GM23248 (cell line): Measurements from ENCODE around the gene FMNL3. TPM values are rescaled to one million over a fixed set of nuclear protein-coding genes. Genes with fewer than 3 reads are reported as not detected.
"Not testable (repeated sequence)": the region's sequence is repeated elsewhere in the genome, so short reads cannot be mapped to it uniquely, and the experiment has no call there.

Experiments
- DNase-seq: peaks from one replicate; pipeline ENCODE4 v3.0.0-alpha.2; 2015
- H2AFZ ChIP-seq: fragments of 200-600 bp; sonication (generic); 2 replicates; pipeline ENCODE4 v1.6.1; 2016; ENCODE audit warnings: antibody characterized with exemption
- H3F3A ChIP-seq: fragments of 200-600 bp; sonication (generic); 2 replicates; pipeline ENCODE4 v1.6.1; 2016; ENCODE audit warnings: mild to moderate bottlenecking, antibody characterized with exemption, mixed run types; ENCODE audit not compliant: insufficient read depth
- H3K27ac ChIP-seq: fragments of 200-600 bp; sonication (generic); 2 replicates; pipeline ENCODE4 v1.5.1; 2016; ENCODE audit warnings: mild to moderate bottlenecking
- H3K27me3 ChIP-seq: fragments of 200-600 bp; sonication (generic); replicated peaks from 2 replicates; pipeline ENCODE4 v1.6.1; 2016; ENCODE audit warnings: mild to moderate bottlenecking; ENCODE audit not compliant: insufficient read depth
- H3K36me3 ChIP-seq: fragments of 200-600 bp; sonication (generic); 2 replicates; pipeline ENCODE4 v1.6.1; 2016; ENCODE audit warnings: low read depth, mild to moderate bottlenecking
- H3K4me1 ChIP-seq: fragments of 200-600 bp; sonication (generic); 2 replicates; pipeline ENCODE4 v1.6.1; 2016; ENCODE audit warnings: mild to moderate bottlenecking; ENCODE audit not compliant: insufficient read depth
- H3K4me2 ChIP-seq: fragments of 200-600 bp; sonication (generic); one replicate; pipeline ENCODE4 v1.6.1; 2016; ENCODE audit warnings: mild to moderate bottlenecking; ENCODE audit not compliant: unreplicated experiment
- H3K4me3 ChIP-seq: fragments of 200-600 bp; sonication (generic); 2 replicates; pipeline ENCODE4 v1.5.1; 2016; ENCODE audit warnings: mild to moderate bottlenecking
- H3K79me2 ChIP-seq: fragments of 200-600 bp; sonication (generic); 2 replicates; pipeline ENCODE4 v1.6.1; 2016; ENCODE audit warnings: mild to moderate bottlenecking; ENCODE audit not compliant: insufficient read depth
- H3K9ac ChIP-seq: fragments of 200-600 bp; sonication (generic); 2 replicates; pipeline ENCODE4 v1.6.1; 2016; ENCODE audit warnings: mild to moderate bottlenecking
- H3K9me2 ChIP-seq: fragments of 200-600 bp; sonication (generic); 2 replicates; pipeline ENCODE4 v1.6.1; 2016; ENCODE audit warnings: mixed run types, mild to moderate bottlenecking, moderate library complexity; ENCODE audit not compliant: insufficient read depth
- H3K9me3 ChIP-seq: fragments of 200-600 bp; sonication (generic); one replicate; pipeline ENCODE4 v1.6.1; 2017; ENCODE audit warnings: low read depth
- H4K20me1 ChIP-seq: fragments of 200-600 bp; sonication (generic); 2 replicates; pipeline ENCODE4 v1.6.0; 2016; ENCODE audit not compliant: insufficient read depth
- EZH2 ChIP-seq: fragments of 200-600 bp; sonication (generic); IDR thresholded peaks from 2 replicates; pipeline ENCODE4 v1.6.1; 2018; ENCODE audit warnings: antibody characterized with exemption, mild to moderate bottlenecking; ENCODE audit not compliant: insufficient read depth, poor library complexity, severe bottlenecking
- EZH2phosphoT487 ChIP-seq: fragments of 200-600 bp; sonication (generic); IDR thresholded peaks from 2 replicates; pipeline ENCODE4 v1.6.1; 2018; ENCODE audit warnings: antibody characterized with exemption, moderate library complexity, mild to moderate bottlenecking, low read depth; ENCODE audit not compliant: insufficient read depth
- WGBS, 2 experiments: methylation state at CpG; one replicate each; pipeline ENCODE4 v1.1.6; 2015 to 2017; ENCODE audit warnings: low lambda C conversion rate in 2 of 2, low coverage in 1 of 2; ENCODE audit errors: missing lambda C conversion rate in 2 of 2; 5-methylcytosine and 5-hydroxymethylcytosine counted together
- in situ Hi-C: fragments of 300-500 bp; cut with MboI; formaldehyde crosslinking; loops from 2 replicates; pipeline ENCODE4 v1.15.0; 2020
- polyA plus RNA-seq: library from polyadenylated mRNA; unstranded; fragments of >200 nt; fragmentation: Nextera tagmentation; extraction: Ambion mirVana; gene quantifications from 2 replicates; pipeline ENCODE4 v1.2.1, GENCODE V29; 2016
- total RNA-seq: library from RNA; depleted of rRNA; stranded (reverse); fragments of >200 nt; shearing (Covaris generic); gene quantifications from 2 replicates; pipeline ENCODE4 v1.2.3, GENCODE V29; 2014

Gene FMNL3
- total and polyA plus RNA-seq, 2 experiments from 2014 or later = 7.9 to 24.0 TPM

DNA sequence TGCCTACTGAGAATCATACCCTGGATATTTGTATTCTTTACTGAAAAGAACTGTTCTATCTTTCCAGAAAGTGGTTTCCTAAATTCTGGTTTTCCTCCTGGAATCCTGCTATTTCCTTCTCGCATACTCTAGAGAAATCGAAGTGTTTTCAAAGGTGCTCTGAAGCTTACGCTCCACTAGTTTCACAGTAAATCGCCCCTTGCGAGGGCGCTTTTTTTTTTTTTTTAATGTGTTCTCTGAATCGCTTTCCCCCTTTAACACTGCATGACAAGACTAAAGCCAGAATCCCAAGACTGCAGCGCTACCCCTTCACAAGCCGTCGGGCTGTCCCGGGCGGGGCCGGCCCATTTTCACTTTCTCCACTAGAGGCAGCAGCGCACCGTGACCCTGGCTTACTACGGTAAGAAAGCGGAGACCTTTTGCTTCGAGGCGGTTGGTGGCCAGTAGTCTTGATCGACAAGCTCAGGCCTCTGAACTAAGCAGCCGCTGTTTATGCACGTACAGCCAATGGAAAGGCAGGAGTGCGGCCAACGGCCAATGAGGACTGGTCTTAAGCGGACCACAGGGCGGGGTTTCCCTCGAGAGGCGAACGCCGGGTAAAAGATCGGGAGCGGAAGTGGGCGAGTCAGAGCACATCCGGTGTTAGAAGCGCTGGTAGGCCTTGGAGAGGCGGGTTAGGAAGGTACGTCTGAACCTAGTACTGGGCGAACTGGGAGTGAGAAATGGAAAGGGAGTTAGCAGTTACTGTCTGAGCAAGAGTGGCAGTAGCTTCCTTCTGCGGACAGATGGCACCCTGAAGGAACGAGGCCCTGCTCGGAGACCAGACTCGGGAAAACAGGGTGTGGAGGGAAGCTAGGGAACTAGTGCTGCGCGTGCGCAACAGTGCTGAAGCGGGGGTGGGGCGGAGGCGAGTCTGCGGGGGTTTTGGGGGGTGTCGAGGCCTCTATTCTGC is 34.0 kb upstream of the FMNL3 start, which contains the start of gene TMBIM6:
TSS of gene TMBIM6 (plus strand) at position 628 of the 952 bp plus-strand sequence. CDS start 10,937 bp downstream, outside the sequence.
- Histone ChIP-seq H3K79me2 (peaks cover 46% of the 10 kb centered on the region), H3K9ac (peak within 1 kb of the TSS; percentile 95), H3K9me2 (no peaks in the 10 kb centered on the region), H2AFZ (peak within 1 kb of the TSS; percentile 85), H3K4me1 (peaks cover 15% of the 10 kb centered on the region), H3F3A (peaks cover 11% of the 10 kb centered on the region; the same call in 1 of the 2 replicates), H3K36me3 (no peaks in the 10 kb centered on the region), H3K9me3 (no peaks in the 10 kb centered on the region), H3K4me2 (peak within 1 kb of the TSS; percentile 91), H4K20me1 (peaks cover 33% of the 10 kb centered on the region), H3K27ac (peak within 1 kb of the TSS; percentile 94), H3K27me3 (no peaks in the 10 kb centered on the region), H3K4me3 (peak within 1 kb of the TSS; percentile 93)
- TF ChIP-seq EZH2 (no peak), EZH2phosphoT487 (no peak)
- 3 to 4% methylated on average over 48 to 50 of the region's 50 CpGs for WGBS, 2 experiments
- DNase-seq = peak; percentile 100
- in situ Hi-C loops = no loop called here

DNA sequence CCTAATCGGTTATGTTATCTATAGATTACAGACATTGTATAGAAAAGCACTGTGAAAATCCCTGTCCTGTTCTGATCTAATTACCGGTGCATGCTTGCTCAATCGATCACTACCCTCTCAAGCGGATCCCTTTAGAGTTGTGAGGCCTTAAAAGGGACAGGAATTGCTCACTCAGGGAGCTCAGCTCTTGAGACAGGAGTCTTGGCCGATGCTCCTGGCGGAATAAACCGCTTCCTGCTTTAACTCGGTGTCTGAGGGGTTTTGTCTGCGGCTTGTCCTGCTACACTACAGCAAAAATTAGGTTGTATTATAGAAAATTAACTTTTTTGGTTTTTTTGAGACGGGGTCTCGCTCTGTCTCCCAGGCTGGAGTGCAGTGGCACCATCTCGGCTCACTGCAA is 33.1 kb upstream of the FMNL3 start:
- not testable (repeated sequence) for H3K4me3 ChIP-seq, H3K27me3 ChIP-seq
- H2AFZ ChIP-seq = peak overlapping the region; percentile 85; the same call in 1 of the 2 replicates

DNA sequence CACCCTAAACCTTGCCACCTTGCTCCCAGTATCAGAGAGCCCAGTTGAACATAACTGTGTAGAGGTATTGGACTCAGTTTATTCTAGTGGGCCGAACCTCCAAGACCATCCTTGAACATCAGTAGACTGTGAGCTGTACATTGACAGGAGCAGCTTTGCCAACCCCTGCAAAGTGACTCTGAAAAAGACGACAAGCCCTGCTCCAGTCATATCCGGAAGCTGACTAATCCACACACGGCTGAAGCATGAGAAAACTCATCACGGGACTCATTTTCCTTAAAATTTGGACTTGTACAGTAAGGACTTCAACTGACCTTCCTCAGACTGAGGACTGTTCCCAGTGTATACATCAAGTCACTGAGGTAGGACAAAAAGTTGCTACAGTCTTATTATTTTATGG is 31.5 kb upstream of the FMNL3 start:
- WGBS, 2 experiments = 49 to 60% methylated on average over 5 of the region's 5 CpGs
- H3K36me3 ChIP-seq, H3K4me3 ChIP-seq, H3K9me2 ChIP-seq, H3K27me3 ChIP-seq, in situ Hi-C loops, H3K9me3 ChIP-seq, H3K4me1 ChIP-seq, H3K4me2 ChIP-seq: not testable (repeated sequence)
- DNase-seq = peak; percentile 75
- H4K20me1 ChIP-seq = peaks cover 12% of the 10 kb centered on the region
- peak overlapping the region; percentile 52 for H2AFZ ChIP-seq
- H3K9ac ChIP-seq = peak overlapping the region; percentile 38; the same call in 1 of the 2 replicates
- peaks cover 21% of the 10 kb centered on the region for H3K79me2 ChIP-seq
- peaks cover 11% of the 10 kb centered on the region; the same call in 1 of the 2 replicates for H3F3A ChIP-seq
- peak overlapping the region; percentile 63 for H3K27ac ChIP-seq

More for the DNA sequence above, 33.1 kb upstream of the FMNL3 start:
- DNase-seq, in situ Hi-C loops, H3K9me3 ChIP-seq, H3K27ac ChIP-seq, H3K9ac ChIP-seq, H3K4me2 ChIP-seq, H3K9me2 ChIP-seq, H3K36me3 ChIP-seq: not testable (repeated sequence)
- H3F3A ChIP-seq = peaks cover 11% of the 10 kb centered on the region; the same call in 1 of the 2 replicates
- peaks cover 37% of the 10 kb centered on the region for H3K79me2 ChIP-seq
- WGBS, 2 experiments = 93 to 95% methylated on average over 12 of the region's 12 CpGs
- peaks cover 25% of the 10 kb centered on the region for H4K20me1 ChIP-seq
- peaks cover 15% of the 10 kb centered on the region for H3K4me1 ChIP-seq

DNA sequence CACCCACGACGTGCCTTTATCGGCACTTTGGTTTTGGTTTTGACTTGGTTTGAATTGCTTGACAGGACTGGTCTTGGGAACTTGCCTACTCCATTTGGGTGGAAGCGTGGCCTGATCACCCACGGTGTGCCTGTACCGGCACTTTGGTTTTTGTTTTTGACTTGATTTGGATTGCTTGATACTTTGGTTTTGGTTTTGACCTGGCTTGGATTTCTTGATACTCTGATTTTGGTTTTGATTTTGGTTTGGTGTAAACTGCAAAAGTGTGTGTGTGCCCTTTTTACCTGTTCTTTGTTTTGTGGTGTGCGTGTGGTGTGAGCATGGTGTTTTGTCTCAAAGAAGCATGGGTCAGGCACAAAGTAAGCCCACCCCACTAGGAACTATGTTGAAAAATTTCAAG is 27.7 kb upstream of the FMNL3 start:
- WGBS, 2 experiments = 81 to 87% methylated on average over 7 of the region's 7 CpGs
- H4K20me1 ChIP-seq, H3K27ac ChIP-seq, H2AFZ ChIP-seq, H3K9me3 ChIP-seq, H3K4me2 ChIP-seq, in situ Hi-C loops, H3K27me3 ChIP-seq, H3K4me3 ChIP-seq, H3K9me2 ChIP-seq, DNase-seq, H3F3A ChIP-seq, H3K9ac ChIP-seq, H3K79me2 ChIP-seq, H3K4me1 ChIP-seq, H3K36me3 ChIP-seq: not testable (repeated sequence)
